Motor neuron (in vitro differentiated cells): Measurements from ENCODE around the gene EPHA2. TPM values are rescaled to one million over a fixed set of nuclear protein-coding genes. Genes with fewer than 3 reads are reported as not detected.
"Not testable (repeated sequence)": the region's sequence is repeated elsewhere in the genome, so short reads cannot be mapped to it uniquely, and the experiment has no call there.

Experiments
- ATAC-seq, 8 experiments: fragments of 200-7000 bp; cut with Tn5 transposase; replicated peaks in 6 of 8; 2 replicates each; pipeline ENCODE4 v1.8.0; 2021; ENCODE audit warnings: mild to moderate bottlenecking in 8 of 8, moderate library complexity in 8 of 8
- H3K27ac ChIP-seq, 2 donors: fragments of 250-450 bp; sonication (Bioruptor Pico); 2 replicates each; pipeline ENCODE4 v1.9.0; 2021; ENCODE audit warnings: antibody characterized with exemption in 2 of 2, mild to moderate bottlenecking in 2 of 2, moderate library complexity in 1 of 2
- H3K4me1 ChIP-seq, 2 donors: fragments of 250-450 bp; sonication (Bioruptor Pico); replicated peaks in 1 of 2; 2 replicates each; pipeline ENCODE4 v1.6.1; 2021; ENCODE audit warnings: antibody characterized with exemption in 2 of 2, mild to moderate bottlenecking in 2 of 2, moderate library complexity in 1 of 2
- H3K4me3 ChIP-seq, 5 donors: fragments of 250-450 bp; sonication (Bioruptor Pico); 2 replicates each; pipeline ENCODE4 v1.9.0; 2021; ENCODE audit warnings: antibody characterized with exemption in 5 of 5, mild to moderate bottlenecking in 5 of 5, moderate library complexity in 4 of 5
- WGBS, 10 experiments: fragments of 450-650 bp; shearing (Covaris generic); methylation state at CpG; one replicate each; pipeline ENCODE4 v1.0.0; 2022; 5-methylcytosine and 5-hydroxymethylcytosine counted together
- in situ Hi-C, 9 experiments: fragments of 400-800 bp; cut with MboI; loops; one replicate each; pipeline ENCODE4 v1.15.0; 2021; ENCODE audit warnings: low sequenced_read_pairs in 9 of 9, low pct_unique_long_range_greater_than_20kb in 2 of 9; ENCODE audit not compliant: unreplicated experiment in 9 of 9
- total RNA-seq, 8 experiments: library from RNA; unstranded; fragments of 300-600 nt; gene quantifications; 2 replicates each; pipeline versions ENCODE4 v1.2.3 to v1.2.4, GENCODE V29; 2022

EPHA2 gene
- total RNA-seq, 8 experiments from 2014 or later: 4.2 to 15.1 (median 7.3) TPM

DNA sequence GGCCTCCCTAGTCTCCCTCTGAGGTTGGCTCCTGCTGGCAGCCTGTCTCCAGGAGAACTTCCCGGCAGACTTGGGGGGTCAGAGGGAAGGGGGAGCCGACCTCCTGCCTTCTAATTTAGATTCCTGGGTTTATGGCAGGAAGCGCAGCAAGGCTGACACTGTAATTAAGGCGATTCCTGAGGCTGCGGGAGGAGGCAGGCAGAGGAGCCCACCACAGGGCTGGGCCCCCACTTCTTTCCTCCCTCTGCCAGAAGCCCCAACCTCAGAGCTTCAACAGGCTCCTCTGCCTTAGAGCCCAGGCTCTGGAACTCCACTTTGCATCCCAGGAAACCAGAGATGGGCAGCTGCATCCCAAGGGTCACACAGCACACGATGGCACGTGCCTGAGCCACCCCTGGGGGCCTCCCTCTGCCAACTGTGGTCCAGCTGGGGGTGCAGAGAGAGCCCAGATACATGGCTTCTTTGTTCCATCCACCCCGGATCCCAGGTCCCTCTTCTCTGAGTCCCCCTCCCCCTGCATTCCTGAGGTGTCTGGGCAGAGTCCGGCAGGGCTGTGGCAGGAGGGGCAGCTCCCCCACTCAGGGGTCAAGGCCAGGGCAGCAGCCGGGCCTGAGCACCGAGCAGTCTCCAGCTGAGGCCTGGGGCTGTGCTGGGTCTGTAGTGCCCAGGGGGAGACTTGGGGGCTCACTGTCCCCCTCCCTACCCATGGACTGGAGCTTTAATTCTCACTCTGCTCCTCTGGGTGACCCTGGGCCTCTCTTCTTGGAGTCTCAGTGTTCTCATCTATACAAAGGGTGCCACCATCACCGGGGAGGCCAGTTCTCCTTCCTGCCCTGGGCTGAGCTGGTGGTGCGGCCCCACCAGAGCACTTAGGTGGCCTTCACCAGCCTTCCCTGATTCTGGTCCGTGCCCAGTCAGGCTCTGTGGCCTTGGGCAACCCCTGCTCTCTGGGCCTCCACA lies 43.0 kb downstream of the EPHA2 start:
- 10 to 80% (median 47%) methylated on average over 1 to 9 of the region's 14 CpGs; no CpG with 5 or more reads in 5 of the 10 experiments for WGBS, 10 experiments
- Histone ChIP-seq H3K4me3 (no peak overlapping the region), H3K4me1 (peaks cover 47 to 55% of the 10 kb centered on the region in 2 donors), H3K27ac (peak overlapping the region; percentile 71 to 78)
- peak in 1 of 8 experiments; percentile 0 for ATAC-seq
- in situ Hi-C loops: no loop called here

DNA sequence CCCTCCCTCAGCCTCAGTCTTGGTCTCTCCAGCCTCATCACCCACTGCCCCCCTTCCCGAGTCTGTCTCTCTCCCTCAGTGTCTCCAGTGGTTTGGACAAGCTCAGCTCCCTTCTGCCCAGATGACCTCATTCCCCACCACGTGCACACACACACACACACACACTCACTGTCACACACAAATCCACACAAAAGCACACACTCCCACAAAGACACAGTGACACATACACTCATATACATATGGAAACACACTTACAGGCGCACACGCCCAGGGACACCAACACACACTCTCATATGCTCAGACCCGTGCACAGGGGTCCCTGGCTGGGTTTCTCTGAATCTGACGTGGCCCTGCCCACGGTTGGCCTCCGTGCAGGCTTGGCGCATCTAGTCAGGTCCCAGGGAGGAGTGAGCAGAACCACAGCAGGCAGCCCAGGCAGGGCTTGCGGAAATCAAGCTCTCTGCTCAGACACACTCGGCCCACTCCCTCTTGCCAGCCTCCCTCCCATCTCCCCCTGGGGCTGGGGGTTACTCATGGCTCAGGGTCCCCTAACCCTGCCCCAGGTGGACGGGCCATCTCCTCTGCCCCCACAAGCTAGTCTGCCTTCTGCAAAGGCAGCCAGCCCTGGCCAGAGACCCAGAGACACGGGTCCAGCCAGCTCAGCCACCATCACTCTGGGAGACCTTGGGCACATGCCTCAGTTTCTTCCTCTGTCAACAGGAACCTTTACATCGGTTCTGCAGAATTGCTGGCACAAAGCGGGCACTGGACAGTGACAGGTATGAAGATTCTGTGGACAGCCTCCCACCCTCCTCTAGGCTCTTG lies 43.9 kb downstream of the EPHA2 start:
- Histone ChIP-seq H3K4me1 (peaks cover 46 to 49% of the 10 kb centered on the region in 2 donors), H3K4me3 (no peak overlapping the region), H3K27ac (peak overlapping the region; percentile 71 to 78)
- peak; percentile 75 to 94 (median 86) for ATAC-seq
- in situ Hi-C loops: no loop called here
- 0 to 81% (median 29%) methylated on average over 1 to 12 of the region's 15 CpGs; no CpG with 5 or more reads in 2 of the 10 experiments for WGBS, 10 experiments

DNA sequence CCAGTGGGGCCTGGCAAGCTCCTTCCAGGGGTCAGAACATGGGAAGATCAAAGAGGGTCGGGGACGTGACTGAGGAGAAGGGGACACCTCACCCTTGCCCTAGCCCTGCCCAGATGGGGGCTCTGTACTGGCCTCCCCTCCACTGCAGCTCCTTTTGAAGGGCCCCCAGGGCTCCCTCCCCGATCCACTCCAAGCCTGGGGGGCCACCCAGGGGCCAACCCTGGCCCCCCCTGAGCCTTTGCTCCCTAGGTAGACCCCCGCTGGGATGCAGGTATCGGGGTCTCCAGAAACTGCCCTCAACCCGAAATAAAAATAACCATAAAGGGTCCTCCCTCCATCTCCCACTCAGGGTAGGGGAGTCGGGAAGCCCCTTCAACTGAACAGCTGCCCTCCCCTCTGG lies 45.0 kb downstream of the EPHA2 start:
- H3K27ac ChIP-seq: peak overlapping the region; percentile 71 to 78
- in situ Hi-C loops: no loop called here
- H3K4me3 ChIP-seq: no peak overlapping the region
- WGBS, 10 experiments: 94 to 100% (median 100%) methylated on average over 1 to 5 of the region's 7 CpGs; no CpG with 5 or more reads in 7 of the 10 experiments
- no peak for ATAC-seq
- peaks cover 35 to 38% of the 10 kb centered on the region in 2 donors for H3K4me1 ChIP-seq

DNA sequence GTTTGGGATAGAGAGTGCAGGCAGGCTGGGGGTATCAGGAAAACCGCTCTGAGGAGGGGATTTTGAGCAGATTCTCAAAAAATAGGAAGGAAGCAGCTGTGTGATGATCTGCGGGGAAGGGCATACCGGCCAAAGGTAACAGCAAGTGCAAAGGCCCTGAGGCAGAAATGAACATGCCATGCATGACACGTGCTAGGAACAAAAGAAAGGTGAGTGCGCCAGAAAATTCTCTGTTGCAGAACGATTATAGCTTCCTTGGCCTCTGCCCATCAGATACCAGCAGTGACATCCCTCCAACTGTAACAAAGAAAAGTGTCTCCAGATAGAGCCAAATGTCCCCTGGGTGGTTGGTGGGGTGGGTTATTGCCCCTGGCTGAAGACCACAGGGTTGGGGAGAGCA lies 45.4 kb downstream of the EPHA2 start:
- no peak for ATAC-seq
- H3K27ac ChIP-seq: no peak overlapping the region
- no peak overlapping the region for H3K4me3 ChIP-seq
- 83 to 100% (median 91%) methylated on average over 1 to 6 of the region's 6 CpGs; no CpG with 5 or more reads in 1 of the 10 experiments for WGBS, 10 experiments
- in situ Hi-C loops: no loop called here
- peaks cover 30 to 34% of the 10 kb centered on the region in 2 donors for H3K4me1 ChIP-seq

DNA sequence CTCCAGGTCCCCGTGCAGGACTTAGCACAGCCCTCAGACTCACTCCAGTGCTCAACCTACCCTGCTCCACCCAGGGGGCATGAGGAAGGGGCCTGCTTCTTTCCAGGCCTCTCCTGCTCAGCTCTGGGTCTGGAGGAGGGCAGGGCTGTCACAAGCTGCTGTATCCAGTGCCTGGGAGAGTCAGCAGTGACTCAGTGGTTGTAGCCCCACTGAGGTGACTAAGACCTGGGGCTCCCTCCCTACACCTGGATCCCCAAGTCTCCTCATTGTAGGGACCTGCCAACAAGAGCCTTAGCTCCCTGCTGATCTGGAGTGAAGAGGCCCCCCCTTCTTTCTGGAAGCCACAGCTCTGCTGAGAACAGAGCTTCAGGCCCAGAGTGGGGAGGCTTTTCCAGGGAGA lies 46.3 kb downstream of the EPHA2 start:
- no peak for ATAC-seq
- H3K4me1 ChIP-seq: peaks cover 25 to 27% of the 10 kb centered on the region in 2 donors
- no peak overlapping the region for H3K4me3 ChIP-seq
- H3K27ac ChIP-seq: no peak overlapping the region
- 40 to 100% (median 71%) methylated on average over 1 of the region's 1 CpG; no CpG with 5 or more reads in 7 of the 10 experiments for WGBS, 10 experiments
- in situ Hi-C loops: no loop called here

DNA sequence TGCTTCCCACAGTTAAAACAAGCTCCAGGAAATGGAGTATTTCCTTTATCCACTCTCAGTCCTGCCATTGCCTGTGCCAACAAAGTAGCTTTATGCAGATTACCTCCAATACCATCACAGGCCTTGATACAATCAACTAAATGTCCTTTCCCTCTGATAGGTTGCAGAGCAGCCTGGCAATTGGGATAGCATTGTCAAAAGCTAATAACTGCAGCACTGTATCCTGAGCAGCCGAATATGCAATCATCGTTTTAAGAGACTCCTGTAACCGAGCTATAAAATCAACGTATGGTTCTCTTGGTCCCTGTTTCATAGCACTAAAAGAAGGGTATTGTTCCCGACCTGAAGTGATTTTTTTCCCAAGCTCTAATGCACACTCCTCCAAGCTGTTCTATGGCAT lies 48.8 kb downstream of the EPHA2 start:
- H3K27ac ChIP-seq, H3K4me3 ChIP-seq, ATAC-seq, in situ Hi-C loops: not testable (repeated sequence)
- WGBS, 10 experiments: 20 to 81% (median 69%) methylated on average over 3 to 5 of the region's 5 CpGs; no CpG with 5 or more reads in 4 of the 10 experiments
- peaks cover 12% of the 10 kb centered on the region in 2 donors for H3K4me1 ChIP-seq

DNA sequence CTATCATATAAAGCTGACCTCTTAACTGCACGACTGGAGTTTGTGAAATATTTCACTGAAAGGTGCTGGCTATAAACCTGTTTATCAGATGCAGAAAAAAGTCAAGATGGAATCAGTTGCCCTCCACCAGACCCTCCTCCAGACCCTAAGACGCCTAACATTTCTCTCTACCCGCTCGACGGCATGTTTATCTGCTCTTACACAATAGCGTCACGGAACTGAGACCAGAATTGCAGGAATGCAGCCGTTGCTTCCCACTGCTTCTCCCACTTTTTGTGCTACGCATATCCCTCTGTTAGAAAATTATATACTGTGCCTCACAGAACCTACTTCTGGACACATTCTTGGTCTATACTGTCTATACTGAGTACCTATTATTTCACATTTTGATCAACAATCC lies 54.2 kb downstream of the EPHA2 start:
- peak in 1 of 8 experiments; percentile 33 for ATAC-seq
- WGBS, 10 experiments: 19 to 77% (median 64%) methylated on average over 1 to 9 of the region's 9 CpGs
- Histone ChIP-seq H3K4me1 (peaks cover 3 to 6% of the 10 kb centered on the region in 2 donors), H3K4me3 (no peak overlapping the region), H3K27ac (no peak overlapping the region)
- in situ Hi-C loops: no loop called here

DNA sequence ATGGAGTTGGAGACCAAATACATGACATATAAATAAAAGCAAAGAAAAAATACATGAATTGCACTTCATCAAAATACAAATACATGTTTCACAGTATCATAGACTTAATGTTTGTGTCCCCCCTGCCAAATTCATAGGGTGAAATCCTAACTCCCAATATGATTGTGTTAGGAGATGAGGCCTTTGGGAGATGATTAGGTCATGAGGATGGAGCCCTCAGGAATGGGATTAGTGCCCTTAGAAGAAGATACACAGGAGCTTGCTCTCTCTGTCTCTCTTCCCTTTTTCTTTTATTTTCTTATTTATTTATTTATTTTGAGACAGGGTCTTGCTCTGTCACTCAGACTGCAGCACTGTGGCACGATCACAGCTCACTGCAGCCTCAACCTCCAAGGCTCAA lies 56.5 kb downstream of the EPHA2 start:
- 20 to 100% (median 100%) methylated on average over 1 of the region's 1 CpG; no CpG with 5 or more reads in 4 of the 10 experiments for WGBS, 10 experiments
- ATAC-seq: no peak
- peaks cover 3 to 6% of the 10 kb centered on the region in 2 donors for H3K4me1 ChIP-seq
- H3K27ac ChIP-seq: no peak overlapping the region
- H3K4me3 ChIP-seq: no peak overlapping the region
- in situ Hi-C loops: loop anchor here in 6 of 9 experiments (25.0 kb wide), 2 partner anchors 88 to 238 kb away; no protein-coding TSS in a partner anchor

DNA sequence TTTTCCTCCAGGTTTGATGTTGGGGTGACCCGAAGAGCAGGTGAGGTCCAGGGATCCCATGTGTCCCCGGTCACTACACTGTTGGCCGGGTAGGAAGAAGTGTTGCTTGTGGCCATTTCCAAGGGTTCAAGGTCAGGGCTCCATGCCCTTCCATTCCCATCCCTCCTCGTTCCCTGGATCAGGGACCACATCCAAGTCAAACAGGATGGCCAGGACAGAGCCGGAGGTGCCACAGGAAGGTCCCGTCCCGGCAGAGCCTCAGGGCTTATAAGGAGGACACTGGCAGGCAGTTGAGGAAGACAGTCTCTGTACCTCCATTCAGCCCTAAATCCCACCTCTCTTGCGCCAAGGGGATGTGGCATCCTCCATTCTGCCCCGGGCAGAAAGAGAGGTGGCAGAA lies 60.4 kb downstream of the EPHA2 start:
- in situ Hi-C loops: loop anchor here in 6 of 9 experiments (25.0 kb wide), 2 partner anchors 92 to 242 kb away; no protein-coding TSS in a partner anchor
- H3K4me1 ChIP-seq: peaks cover 0 to 8% of the 10 kb centered on the region in 2 donors
- no peak overlapping the region for H3K4me3 ChIP-seq
- H3K27ac ChIP-seq: no peak overlapping the region
- WGBS, 10 experiments: 58 to 95% (median 80%) methylated on average over 1 to 7 of the region's 9 CpGs; no CpG with 5 or more reads in 5 of the 10 experiments
- no peak for ATAC-seq

DNA sequence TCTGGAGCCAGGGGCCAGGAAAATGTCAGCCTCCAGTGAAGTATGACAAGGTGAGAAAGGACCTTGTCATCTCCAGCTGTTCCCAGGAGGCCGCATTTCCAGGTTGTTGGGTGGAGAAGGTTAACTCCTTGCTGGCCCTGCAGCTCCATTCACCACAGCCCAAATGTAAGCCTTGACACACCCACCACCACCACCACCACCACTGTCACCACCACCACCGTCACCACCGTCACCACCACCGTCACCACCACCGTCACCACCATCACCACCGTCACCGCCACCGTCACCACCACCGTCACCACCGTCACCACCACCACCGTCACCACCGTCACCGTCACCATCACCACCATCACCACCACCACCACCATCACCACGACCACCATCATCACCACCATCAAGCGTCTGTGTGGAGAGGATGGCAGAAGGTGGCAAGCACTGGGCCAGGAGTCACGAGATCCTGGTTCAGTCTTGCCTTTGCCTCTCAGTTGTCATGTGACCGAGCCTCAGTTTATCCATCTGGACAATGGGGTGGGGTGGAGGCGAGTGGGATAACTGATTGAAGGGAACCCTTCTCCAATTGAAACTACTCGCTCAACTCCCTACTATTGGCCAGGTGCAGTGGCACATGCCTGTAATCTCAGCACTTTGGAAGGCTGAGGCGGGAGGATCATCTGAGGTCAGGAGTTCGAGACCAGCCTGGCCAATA lies 61.3 kb downstream of the EPHA2 start:
- in situ Hi-C loops: loop anchor here in 6 of 9 experiments (25.0 kb wide), 2 partner anchors 93 to 243 kb away; no protein-coding TSS in a partner anchor
- no peak overlapping the region for H3K4me3 ChIP-seq
- 50 to 100% (median 95%) methylated on average over 1 to 13 of the region's 21 CpGs; no CpG with 5 or more reads in 4 of the 10 experiments for WGBS, 10 experiments
- no peak overlapping the region for H3K27ac ChIP-seq
- H3K4me1 ChIP-seq: peaks cover 0 to 8% of the 10 kb centered on the region in 2 donors
- ATAC-seq: no peak

DNA sequence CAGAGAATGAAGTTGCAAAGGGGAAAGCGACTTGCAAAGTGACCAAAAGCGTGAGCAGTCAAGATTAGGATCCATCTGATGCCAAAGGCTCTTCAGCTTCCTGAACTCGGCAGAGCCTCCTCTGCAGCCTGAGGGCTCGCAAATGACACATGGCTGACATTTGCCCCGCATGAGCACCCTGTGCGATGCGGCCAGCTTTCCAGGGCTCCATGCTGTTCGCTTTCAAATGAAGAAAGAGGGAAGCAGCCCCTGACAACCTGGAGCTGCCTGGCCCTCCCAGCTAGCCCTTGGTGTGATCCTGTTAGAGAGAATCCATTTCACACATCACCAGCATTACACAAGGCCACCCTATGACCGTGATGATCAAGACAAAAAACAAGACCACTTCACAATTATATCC lies 62.3 kb downstream of the EPHA2 start:
- H3K27ac ChIP-seq: no peak overlapping the region
- no peak overlapping the region for H3K4me3 ChIP-seq
- WGBS, 10 experiments: 17 to 100% (median 63%) methylated on average over 1 to 9 of the region's 9 CpGs; no CpG with 5 or more reads in 2 of the 10 experiments
- in situ Hi-C loops: loop anchor here in 6 of 9 experiments (25.0 kb wide), 2 partner anchors 94 to 244 kb away; no protein-coding TSS in a partner anchor
- peaks cover 0 to 16% of the 10 kb centered on the region in 2 donors for H3K4me1 ChIP-seq
- no peak for ATAC-seq

DNA sequence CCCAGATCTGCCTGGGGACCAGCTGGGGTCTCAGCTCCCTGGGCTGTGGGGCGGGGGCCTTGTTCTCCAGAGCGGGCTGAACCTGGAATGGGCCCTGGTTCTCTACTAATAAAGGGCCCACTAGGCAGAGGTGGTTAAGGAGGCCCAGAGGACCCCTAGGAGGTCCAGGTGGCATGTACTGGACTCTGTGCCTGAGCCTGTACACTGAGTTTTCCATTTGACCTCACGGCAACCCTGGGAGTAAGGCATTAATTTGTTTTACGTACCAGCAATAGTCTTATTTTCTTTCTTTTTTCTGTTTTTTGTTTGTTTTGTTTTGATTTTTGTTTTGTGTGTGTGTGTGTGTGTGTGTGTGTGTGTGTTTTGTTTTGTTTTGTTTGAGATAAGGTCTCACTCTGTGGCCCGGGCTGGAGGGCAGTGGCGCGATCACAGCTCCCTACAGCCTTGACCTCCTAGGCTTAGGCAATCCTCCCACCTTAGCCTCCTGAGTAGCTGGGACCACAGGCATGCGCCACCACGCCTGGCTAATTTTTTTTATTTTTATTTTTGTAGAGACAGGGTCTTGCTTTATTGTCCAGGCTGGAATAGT lies 62.9 kb downstream of the EPHA2 start:
- no peak overlapping the region for H3K27ac ChIP-seq
- H3K4me1 ChIP-seq: peaks cover 0 to 17% of the 10 kb centered on the region in 2 donors
- in situ Hi-C loops: loop anchor here in 6 of 9 experiments (25.0 kb wide), 2 partner anchors 94 to 244 kb away; no protein-coding TSS in a partner anchor
- no peak overlapping the region for H3K4me3 ChIP-seq
- WGBS, 10 experiments: 72 to 100% (median 85%) methylated on average over 1 to 9 of the region's 9 CpGs; no CpG with 5 or more reads in 1 of the 10 experiments
- ATAC-seq: no peak
